Measurements from ENCODE around the gene TXNIP.

GRCh38 chr1:145957443-145958319 is 38.7 kb downstream of the TXNIP start, which contains the start of gene LIX1L:
- TF ChIP-seq EZH2 (IDR thresholded peaks at IDR 0.05; ENCODE audit: borderline replicate concordance): no peak
- no peak for TF ChIP-seq CTCF (IDR thresholded peaks at IDR 0.05; ENCODE audit: poor library complexity)

Measured in hepatocyte (in vitro differentiated cells).